WTC11 (cell line): Measurements from ENCODE around the gene RBM19.

ENCODE experiments used
- CREM ChIP-seq: sonication (generic); formaldehyde crosslinking; IDR thresholded peaks from 2 replicates; pipeline ENCODE4 v1.8.1; 2022; ENCODE audit warnings: mild to moderate bottlenecking, missing genetic modification reagents, moderate library complexity
- GABPB1 ChIP-seq: sonication (generic); formaldehyde crosslinking; IDR thresholded peaks from 2 replicates; pipeline ENCODE4 v1.8.1; 2023; ENCODE audit warnings: mild to moderate bottlenecking, missing genetic modification reagents
- IRF2 ChIP-seq: sonication (generic); formaldehyde crosslinking; IDR thresholded peaks from 2 replicates; pipeline ENCODE4 v1.8.0; 2022; ENCODE audit warnings: low read depth, missing genetic modification reagents, borderline replicate concordance
- NR1H2 ChIP-seq: sonication (generic); formaldehyde crosslinking; IDR thresholded peaks from 2 replicates; pipeline ENCODE4 v1.9.0; 2021; ENCODE audit warnings: mild to moderate bottlenecking, moderate library complexity, missing genetic modification reagents
- SMAD3 ChIP-seq: sonication (generic); formaldehyde crosslinking; IDR thresholded peaks from 2 replicates; pipeline ENCODE4 v1.8.0; 2022; ENCODE audit warnings: missing genetic modification reagents, mild to moderate bottlenecking, borderline replicate concordance
- SP1 ChIP-seq: sonication (generic); formaldehyde crosslinking; conservative IDR thresholded peaks from 2 replicates; pipeline ENCODE4 v1.8.1; 2022; ENCODE audit warnings: missing genetic modification reagents
- ZNF416 ChIP-seq: fragments of 250-450 bp; sonication (Bioruptor Pico); IDR thresholded peaks from 2 replicates; pipeline ENCODE4 v1.9.0; 2021; ENCODE audit warnings: mild to moderate bottlenecking, inconsistent platforms
- TF ChIP-seq, protein P1 (sequence below): fragments of 200-600 bp; IDR thresholded peaks from 2 replicates; pipeline ENCODE4 v1.8.0; 2022; ENCODE audit warnings: antibody characterized with exemption
- TF ChIP-seq, protein P2 (sequence below): sonication (generic); formaldehyde crosslinking; IDR thresholded peaks from 2 replicates; pipeline ENCODE4 v1.8.0; 2022; ENCODE audit warnings: mild to moderate bottlenecking, missing genetic modification reagents
- TF ChIP-seq, protein P3 (sequence below): sonication (generic); formaldehyde crosslinking; IDR thresholded peaks from 2 replicates; pipeline ENCODE4 v1.8.0; 2022; ENCODE audit warnings: mild to moderate bottlenecking, missing genetic modification reagents

DNA sequence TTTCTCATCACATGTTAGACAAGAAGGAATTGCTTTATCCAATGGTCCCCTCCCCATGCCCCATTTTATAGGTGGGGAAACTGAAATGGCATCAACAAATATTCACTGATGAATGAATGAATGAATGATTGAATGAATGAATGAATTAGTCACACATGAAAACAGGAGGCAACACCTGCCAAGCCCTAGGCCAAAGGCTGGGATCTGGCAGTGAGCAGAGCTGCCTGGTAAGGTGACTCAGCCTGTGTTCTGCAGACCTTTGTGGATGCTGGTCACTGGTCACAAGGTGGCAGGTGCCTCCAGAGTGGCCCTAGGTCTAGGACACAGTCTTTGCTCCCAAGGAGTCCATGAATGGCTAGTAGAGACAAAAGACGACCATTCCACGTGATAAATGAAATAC is 188.4 kb downstream of the RBM19 start:
- no peak for TF ChIP-seq NR1H2 (CRISPR knock-in tag)
- no peak for TF ChIP-seq ZNF416 (CRISPR knock-in tag)
- TF ChIP-seq, protein P1, sequence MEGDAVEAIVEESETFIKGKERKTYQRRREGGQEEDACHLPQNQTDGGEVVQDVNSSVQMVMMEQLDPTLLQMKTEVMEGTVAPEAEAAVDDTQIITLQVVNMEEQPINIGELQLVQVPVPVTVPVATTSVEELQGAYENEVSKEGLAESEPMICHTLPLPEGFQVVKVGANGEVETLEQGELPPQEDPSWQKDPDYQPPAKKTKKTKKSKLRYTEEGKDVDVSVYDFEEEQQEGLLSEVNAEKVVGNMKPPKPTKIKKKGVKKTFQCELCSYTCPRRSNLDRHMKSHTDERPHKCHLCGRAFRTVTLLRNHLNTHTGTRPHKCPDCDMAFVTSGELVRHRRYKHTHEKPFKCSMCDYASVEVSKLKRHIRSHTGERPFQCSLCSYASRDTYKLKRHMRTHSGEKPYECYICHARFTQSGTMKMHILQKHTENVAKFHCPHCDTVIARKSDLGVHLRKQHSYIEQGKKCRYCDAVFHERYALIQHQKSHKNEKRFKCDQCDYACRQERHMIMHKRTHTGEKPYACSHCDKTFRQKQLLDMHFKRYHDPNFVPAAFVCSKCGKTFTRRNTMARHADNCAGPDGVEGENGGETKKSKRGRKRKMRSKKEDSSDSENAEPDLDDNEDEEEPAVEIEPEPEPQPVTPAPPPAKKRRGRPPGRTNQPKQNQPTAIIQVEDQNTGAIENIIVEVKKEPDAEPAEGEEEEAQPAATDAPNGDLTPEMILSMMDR: no peak
- TF ChIP-seq, protein P2, sequence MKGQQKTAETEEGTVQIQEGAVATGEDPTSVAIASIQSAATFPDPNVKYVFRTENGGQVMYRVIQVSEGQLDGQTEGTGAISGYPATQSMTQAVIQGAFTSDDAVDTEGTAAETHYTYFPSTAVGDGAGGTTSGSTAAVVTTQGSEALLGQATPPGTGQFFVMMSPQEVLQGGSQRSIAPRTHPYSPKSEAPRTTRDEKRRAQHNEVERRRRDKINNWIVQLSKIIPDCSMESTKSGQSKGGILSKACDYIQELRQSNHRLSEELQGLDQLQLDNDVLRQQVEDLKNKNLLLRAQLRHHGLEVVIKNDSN (CRISPR knock-in tag): no peak
- TF ChIP-seq, protein P3, sequence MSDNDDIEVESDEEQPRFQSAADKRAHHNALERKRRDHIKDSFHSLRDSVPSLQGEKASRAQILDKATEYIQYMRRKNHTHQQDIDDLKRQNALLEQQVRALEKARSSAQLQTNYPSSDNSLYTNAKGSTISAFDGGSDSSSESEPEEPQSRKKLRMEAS (CRISPR knock-in tag): no peak
- no peak for TF ChIP-seq SMAD3 (CRISPR knock-in tag)
- no peak for TF ChIP-seq IRF2 (CRISPR knock-in tag)
- TF ChIP-seq CREM (CRISPR knock-in tag): no peak
- TF ChIP-seq SP1 (CRISPR knock-in tag): no peak
- TF ChIP-seq GABPB1: no peak
